ENCODE data around the gene ZCCHC4. TPM values are rescaled to one million over a fixed set of nuclear protein-coding genes. Genes with fewer than 3 reads are reported as not detected.
"Not testable (repeated sequence)": the region's sequence is repeated elsewhere in the genome, so short reads cannot be mapped to it uniquely, and the experiment has no call there.

Gene ZCCHC4
- polyA plus RNA-seq, 4 donors, result 12.4 to 14.2 (median 12.7) TPM

DNA sequence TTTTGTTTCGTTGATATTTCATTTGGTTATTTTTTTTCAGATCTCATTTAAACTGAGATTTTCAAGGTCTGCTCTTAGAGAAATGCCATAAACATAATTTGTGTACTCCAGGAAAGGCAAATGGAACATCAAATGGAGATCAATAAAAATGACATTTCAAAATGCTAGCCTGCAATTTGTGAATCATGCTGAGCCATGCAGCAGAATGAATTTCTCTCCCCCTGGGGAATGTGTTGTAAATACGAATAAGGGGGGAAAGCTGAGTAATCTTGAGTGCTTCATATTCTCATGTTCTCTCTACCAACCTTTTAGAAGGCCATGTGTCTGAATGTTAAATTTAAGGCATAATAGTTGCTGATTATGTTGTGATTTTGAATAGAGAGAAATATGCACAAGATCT is 7.8 kb downstream of the ZCCHC4 start:
- DNase-seq (ENCODE audit: low read depth in 4 of 4, low spot score in 3 of 4), result no peak

DNA sequence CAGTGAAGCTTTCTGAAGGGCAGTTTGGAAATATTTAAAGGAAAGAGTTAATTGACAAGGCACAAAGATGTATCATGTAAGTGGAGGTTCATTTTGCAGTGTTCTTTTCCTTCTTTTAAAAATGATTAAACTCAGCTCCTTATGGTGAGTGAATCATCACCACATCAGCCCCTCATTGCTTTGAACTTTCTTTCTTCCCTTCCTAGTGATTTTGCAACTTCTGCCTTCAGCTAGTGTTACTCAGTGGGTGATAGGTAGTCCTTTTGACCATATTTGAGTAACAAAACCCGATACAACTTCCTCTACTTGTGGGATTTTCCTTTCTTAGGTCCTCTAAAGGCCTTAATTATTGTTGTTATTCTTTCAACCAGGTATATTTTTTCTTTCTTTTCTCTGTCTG is 8.2 kb downstream of the ZCCHC4 start:
- no peak for DNase-seq (ENCODE audit: low read depth in 4 of 4, low spot score in 3 of 4)

DNA sequence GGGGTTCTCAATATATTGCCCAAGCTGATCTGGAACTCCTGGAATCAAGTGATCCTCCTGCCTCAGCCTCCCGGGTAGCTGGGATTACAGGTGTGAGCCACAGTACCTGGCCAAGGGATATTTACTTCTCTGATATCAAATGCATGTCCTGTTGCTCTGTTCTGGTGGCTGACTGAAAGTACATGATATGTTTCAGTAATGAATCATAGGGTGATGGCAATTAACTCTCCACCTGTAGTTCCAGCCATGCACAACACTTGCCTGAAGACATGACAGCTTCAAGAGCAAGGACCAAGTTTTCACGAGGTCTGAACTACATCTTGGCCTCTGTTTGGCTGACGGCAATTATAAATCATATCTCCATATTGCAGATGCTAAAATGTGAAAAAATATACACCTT is 9.1 kb downstream of the ZCCHC4 start:
- DNase-seq (ENCODE audit: low read depth in 4 of 4, low spot score in 3 of 4), result no peak

DNA sequence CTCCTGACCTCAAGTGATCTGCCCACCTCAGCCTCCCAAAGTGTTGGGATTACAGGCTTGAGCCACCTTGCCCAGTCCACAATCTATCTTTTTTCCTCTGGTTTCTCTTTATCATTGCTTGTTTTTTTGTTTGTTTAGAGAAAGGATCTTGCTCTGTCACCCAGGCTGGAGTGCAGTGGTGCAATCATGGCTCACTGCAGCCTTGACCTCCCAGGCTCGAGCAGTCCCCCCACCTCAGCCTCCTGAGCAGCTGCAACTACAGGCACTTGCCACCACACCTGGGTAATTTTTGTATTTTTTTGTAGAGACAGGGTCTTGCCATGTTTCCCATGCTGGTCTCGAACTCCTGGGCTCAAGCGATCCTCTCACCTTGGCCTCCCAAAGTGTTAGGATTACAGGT is 15.9 kb downstream of the ZCCHC4 start:
- not testable (repeated sequence) for DNase-seq (ENCODE audit: low read depth in 4 of 4, low spot score in 3 of 4)

- DNase-seq (ENCODE audit: low read depth in 4 of 4, low spot score in 3 of 4), result no peak
Measured at GRCh38 chr4:25330335-25330734, 17.8 kb downstream of the ZCCHC4 start.

DNA sequence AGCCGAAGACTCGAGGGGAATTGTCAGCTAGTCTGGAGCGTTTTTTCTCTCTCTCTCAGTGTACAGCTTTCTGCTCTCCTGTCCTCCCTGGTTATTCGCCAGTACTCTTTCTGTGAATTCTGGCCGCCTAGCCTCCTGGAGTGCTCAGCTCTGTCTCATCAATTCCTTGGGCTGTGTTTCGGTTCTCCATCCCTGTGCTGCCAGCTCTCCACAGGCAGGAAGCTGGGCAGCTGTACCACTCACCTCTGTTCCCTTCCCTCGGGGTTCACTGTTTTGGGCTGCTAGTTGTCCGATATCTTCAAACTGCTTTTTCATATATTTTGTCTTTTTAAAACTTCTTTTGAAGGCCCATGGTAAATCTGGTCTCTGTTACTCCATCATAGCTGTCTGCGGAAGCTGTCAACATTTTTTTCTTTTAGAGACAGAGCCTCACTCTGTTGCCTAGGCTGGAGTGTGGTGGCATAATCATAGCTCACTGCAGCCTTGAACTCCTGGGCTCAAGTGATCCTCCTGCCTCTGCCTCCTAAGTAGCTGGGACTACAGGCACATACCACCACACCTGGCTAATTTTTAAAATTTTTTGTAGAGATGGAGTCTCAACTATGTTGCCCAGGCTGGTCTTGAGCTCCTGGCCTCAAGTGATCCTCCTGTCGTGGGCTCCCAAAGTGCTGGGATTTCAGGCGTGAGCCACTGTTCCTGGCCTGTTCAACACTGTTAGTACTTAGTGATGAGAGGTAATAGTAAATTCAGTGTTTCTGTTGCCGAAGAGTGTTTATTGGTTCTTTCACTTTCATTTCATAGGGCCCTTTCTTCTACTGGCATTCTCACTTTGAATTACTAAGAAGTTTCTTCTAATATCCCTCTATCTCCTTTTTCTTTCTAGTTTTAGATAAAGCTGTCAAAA is 18.6 kb downstream of the ZCCHC4 start:
- no peak for DNase-seq (ENCODE audit: low read depth in 4 of 4, low spot score in 3 of 4)

DNA sequence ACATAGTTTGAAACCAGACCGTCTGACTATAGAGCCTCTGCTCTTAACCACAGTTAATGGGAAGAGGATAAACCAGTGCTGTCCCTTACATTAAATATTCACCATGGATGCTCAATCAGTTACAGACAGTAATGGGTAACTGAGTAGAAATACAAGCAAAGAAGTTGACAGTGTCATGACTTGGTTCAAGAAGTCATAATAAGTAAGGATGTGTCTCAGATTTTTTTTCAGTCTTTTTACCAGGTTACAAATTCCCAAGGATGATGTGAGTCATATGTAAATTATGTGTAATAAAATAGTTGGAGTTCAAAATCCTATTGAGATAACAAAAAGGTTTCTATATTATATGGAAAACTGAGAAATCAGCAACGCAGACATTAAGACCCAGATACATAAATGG is 31.1 kb downstream of the ZCCHC4 start:
- no peak for DNase-seq (ENCODE audit: low read depth in 4 of 4, low spot score in 3 of 4)

DNA sequence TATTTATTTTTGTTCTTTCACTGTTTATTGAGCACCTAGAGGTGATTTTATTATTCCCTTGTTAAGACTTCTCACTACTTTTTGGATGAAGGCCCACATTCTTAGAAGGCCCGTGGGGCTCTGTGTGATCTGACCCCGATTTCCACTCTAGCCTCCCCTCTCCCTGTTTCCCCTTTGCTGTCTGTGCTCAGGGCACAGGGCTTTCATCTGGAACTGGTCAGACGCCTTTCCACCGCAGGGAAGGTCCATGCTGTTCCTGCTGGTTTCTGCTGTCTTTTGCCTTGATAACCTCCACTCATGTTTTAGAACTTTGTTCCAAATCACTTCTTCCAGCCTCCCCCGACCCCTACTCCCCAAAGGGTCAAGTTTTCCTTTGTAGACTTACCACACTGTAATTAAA is 33.2 kb downstream of the ZCCHC4 start:
- DNase-seq (ENCODE audit: low read depth in 4 of 4, low spot score in 3 of 4), result no peak

- DNase-seq (ENCODE audit: low read depth in 4 of 4, low spot score in 3 of 4), result no peak
Measured at GRCh38 chr4:25346913-25347312, 34.3 kb downstream of the ZCCHC4 start.

DNA sequence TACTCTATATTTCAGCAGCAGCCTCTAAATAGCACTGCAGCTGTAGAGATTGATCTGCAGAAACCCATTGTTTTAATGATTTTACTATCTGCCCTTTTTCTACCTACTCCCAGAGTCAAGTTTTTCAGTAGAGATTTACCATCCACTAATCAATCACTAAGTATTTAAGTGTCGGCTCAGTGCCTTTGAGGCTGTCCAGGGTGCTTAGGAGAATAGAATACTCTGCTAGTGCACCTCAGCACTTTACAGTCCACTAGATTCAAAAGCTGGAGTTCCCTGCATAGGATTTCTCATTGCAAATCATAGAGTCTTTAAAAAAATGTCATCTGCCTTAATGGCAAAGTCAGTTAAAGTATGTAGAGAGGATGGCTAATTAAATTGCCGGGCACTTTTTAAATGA is 34.9 kb downstream of the ZCCHC4 start:
- DNase-seq (ENCODE audit: low read depth in 4 of 4, low spot score in 3 of 4), result no peak

DNA sequence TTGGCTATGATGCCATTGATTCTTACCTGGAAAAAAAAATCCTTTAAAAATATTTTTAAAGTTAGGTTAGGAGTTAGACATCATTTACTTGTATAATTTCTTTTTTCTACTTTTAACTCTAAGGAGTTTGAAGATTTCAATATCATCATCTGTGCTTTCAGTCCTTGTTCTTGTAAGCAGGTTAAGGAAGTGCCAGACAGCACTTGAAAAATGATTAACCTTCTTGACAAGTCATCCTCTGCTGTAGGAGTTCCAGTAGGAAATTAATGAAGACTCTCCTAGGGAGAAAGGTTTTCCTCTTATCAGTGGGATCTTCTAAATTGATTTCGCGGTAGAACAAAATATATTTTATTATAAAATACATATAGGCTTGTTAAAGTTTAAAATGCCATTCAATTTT is 35.4 kb downstream of the ZCCHC4 start:
- no peak for DNase-seq (ENCODE audit: low read depth in 4 of 4, low spot score in 3 of 4)

DNA sequence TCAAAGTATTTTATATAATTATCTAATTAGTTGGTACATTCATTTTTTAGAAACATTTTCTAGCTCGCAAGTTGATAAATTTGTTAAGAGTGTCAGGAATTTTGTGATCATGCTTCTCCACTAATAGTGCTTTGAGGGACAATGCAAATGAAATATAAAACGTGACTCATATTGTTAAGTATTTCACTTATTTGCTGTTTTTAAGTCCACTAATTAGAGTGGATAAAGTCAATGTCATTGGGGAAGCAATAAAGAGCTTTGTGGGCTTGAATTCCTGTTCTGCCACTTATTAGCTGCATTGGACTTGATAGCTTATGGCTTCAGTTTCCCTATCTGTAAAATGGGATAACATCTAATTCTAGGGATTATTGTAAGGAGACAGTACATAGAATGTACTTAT is 38.0 kb downstream of the ZCCHC4 start:
- no peak for DNase-seq (ENCODE audit: low read depth in 4 of 4, low spot score in 3 of 4)

GRCh38 chr4:25351777-25352416 is 39.3 kb downstream of the ZCCHC4 start:
- no peak for DNase-seq (ENCODE audit: low read depth in 4 of 4, low spot score in 3 of 4)

DNA sequence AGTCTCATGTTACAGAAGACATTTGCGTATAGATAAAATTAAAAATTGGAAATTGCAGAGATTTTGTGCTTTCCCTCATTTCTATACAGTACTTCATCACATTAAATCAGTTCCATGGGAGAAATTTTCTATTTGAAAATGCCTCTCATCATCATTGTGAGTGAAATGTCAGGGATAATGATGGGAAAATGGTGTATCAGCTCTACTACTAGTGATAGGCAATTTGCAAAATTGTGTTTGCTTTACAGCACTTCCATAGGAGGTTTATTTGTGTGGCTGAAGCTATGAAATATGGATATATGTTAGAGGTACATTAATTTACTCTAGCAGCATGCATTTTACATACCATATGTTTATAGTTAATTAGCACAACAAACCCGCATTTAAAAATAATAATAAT is 43.5 kb downstream of the ZCCHC4 start:
- no peak for DNase-seq (ENCODE audit: low read depth in 4 of 4, low spot score in 3 of 4)

- DNase-seq (ENCODE audit: low read depth in 4 of 4, low spot score in 3 of 4), result no peak
Measured at GRCh38 chr4:25358515-25359275, 46.1 kb downstream of the ZCCHC4 start.

- no peak for DNase-seq (ENCODE audit: low read depth in 4 of 4, low spot score in 3 of 4)
Measured at GRCh38 chr4:25361253-25361652, 48.7 kb downstream of the ZCCHC4 start.

- DNase-seq (ENCODE audit: low read depth in 4 of 4, low spot score in 3 of 4), result no peak
Measured at GRCh38 chr4:25367004-25367621, 54.5 kb downstream of the ZCCHC4 start.

GRCh38 chr4:25367877-25368276 is 55.3 kb downstream of the ZCCHC4 start:
- no peak for DNase-seq (ENCODE audit: low read depth in 4 of 4, low spot score in 3 of 4)

DNA sequence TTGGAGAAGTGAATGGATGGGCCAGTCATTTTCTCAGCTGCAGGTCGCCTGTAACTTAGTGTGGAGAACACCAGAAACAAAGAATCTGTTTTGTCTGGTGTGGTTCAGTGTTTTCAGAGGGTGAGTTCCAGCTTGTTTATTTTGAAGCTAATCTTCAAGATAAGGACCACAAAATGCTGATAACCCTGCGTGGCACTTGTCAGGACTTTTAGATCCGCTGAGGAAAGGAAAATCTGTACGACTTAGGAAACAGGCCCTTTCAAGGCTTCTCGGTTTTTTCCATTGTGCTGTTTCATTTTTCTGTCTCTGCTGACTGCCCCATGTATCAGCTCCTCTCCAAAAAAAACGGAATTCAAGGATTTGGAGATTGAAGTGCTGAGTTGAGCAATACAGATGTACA is 55.7 kb downstream of the ZCCHC4 start:
- no peak for DNase-seq (ENCODE audit: low read depth in 4 of 4, low spot score in 3 of 4)

DNA sequence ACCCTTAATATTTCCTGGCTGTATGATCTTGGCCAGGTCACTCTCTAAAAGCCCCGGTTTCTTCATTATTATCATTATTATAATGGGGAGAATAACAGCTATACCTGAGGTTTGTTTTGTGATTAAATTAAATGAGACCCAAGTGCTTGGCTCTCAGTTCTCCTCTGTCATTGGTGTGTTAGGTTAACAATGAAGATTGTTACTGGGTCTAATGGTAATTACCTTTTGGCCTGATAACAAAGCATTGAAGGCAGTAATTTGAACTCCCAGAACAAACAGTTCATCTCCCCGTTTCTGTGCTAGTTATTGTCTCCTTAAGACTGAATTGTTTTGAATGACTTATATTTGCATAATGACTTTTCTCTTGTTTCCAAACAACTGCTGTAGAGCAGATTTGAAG is 57.7 kb downstream of the ZCCHC4 start:
- no peak for DNase-seq (ENCODE audit: low read depth in 4 of 4, low spot score in 3 of 4)

DNA sequence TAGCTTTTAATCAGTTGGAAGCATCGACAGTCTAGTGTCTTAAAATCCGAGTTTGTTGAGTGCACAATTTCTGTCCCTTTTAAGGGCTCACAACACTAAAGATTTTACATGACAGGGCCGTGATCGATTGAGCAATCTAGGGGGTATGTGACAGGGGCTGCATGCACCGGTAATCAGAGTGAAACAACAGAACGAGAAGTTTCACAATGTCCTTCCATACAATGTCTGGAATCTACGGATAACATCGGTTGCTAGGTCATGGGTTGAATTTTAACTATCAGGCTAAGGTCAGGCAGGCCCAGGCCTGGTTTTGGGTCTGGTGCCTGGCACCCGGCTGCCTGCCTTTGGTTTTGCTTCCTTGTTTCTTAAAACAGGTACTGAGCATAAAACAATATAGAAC is 60.0 kb downstream of the ZCCHC4 start:
- not testable (repeated sequence) for DNase-seq (ENCODE audit: low read depth in 4 of 4, low spot score in 3 of 4)
